HepG2 (cell line): Measurements from ENCODE around the gene RESP18. TPM values are rescaled to one million over a fixed set of nuclear protein-coding genes. Genes with fewer than 3 reads are reported as not detected.

Experiments used
- AGO2 ChIP-seq: fragments of 200-400 bp; formaldehyde crosslinking; optimal IDR thresholded peaks from 2 replicates; pipeline ENCODE3; 2017; ENCODE audit warnings: mild to moderate bottlenecking, low read depth, low read length, moderate library complexity
- FOXC1 ChIP-seq: sonication (generic); formaldehyde crosslinking; IDR thresholded peaks from 2 replicates; pipeline ENCODE4 v1.8.0; 2022; ENCODE audit warnings: mild to moderate bottlenecking, missing genetic modification reagents, borderline replicate concordance
- HMG20B ChIP-seq: conservative IDR thresholded peaks from 2 replicates; pipeline ENCODE4 v1.6.1; 2016; ENCODE audit warnings: missing genetic modification reagents, missing compliant biosample characterization
- RAD21 ChIP-seq: fragments of 450-650 bp; formaldehyde crosslinking; IDR thresholded peaks from 2 replicates; pipeline ENCODE4 v1.5.0; 2020; ENCODE audit warnings: mild to moderate bottlenecking
- REL ChIP-seq: sonication (generic); formaldehyde crosslinking; conservative IDR thresholded peaks from 2 replicates; pipeline ENCODE4 v1.8.0; 2022; ENCODE audit warnings: mild to moderate bottlenecking, missing genetic modification reagents, moderate library complexity
- SP2 ChIP-seq: sonication (generic); formaldehyde crosslinking; IDR thresholded peaks from 2 replicates; pipeline ENCODE4 v1.5.1; 2020; ENCODE audit warnings: mild to moderate bottlenecking, missing genetic modification reagents
- ZNF260 ChIP-seq: sonication (generic); formaldehyde crosslinking; IDR thresholded peaks from 2 replicates; pipeline ENCODE4 v1.4.0; 2020; ENCODE audit warnings: missing genetic modification reagents, low read depth, mild to moderate bottlenecking, borderline replicate concordance
- ZNF556 ChIP-seq: sonication (generic); formaldehyde crosslinking; IDR thresholded peaks from 2 replicates; pipeline ENCODE4 v1.4.0; 2020; ENCODE audit warnings: mild to moderate bottlenecking, missing genetic modification reagents, borderline replicate concordance
- ZNF75D ChIP-seq: sonication (generic); formaldehyde crosslinking; IDR thresholded peaks from 2 replicates; pipeline ENCODE4 v1.8.1; 2023; ENCODE audit warnings: missing genetic modification reagents, mild to moderate bottlenecking, borderline replicate concordance
- ZNF883 ChIP-seq: sonication (generic); formaldehyde crosslinking; IDR thresholded peaks from 2 replicates; pipeline ENCODE4 v1.5.1; 2020; ENCODE audit warnings: mild to moderate bottlenecking, missing genetic modification reagents; ENCODE audit errors: not compliant biosample characterization
- ZSCAN25 ChIP-seq: sonication (generic); formaldehyde crosslinking; IDR thresholded peaks from 2 replicates; pipeline ENCODE4 v1.8.0; 2022; ENCODE audit warnings: mild to moderate bottlenecking, missing genetic modification reagents
- ZSCAN31 ChIP-seq: sonication (generic); formaldehyde crosslinking; IDR thresholded peaks from 2 replicates; pipeline ENCODE4 v1.5.0; 2020; ENCODE audit warnings: low read depth, mild to moderate bottlenecking, missing genetic modification reagents
- polyA plus RNA-seq, 8 experiments: library from polyadenylated mRNA; depleted of rRNA in 3 of 8; stranded (reverse) in 7 of 8; unstranded in 1 of 8; fragments of >200 nt; fragmentation: Illumina TruSeq in 4 of 8; extraction: Trizol in 4 of 8; gene quantifications; 2 replicates each; pipeline versions ENCODE4 v1.2.1 to v1.2.3, GENCODE V29; 2011 to 2016; ENCODE audit warnings: low read depth in 4 of 8, missing spikeins in 1 of 8, mixed read lengths in 1 of 8; ENCODE audit not compliant: insufficient read depth in 1 of 8
- total RNA-seq, 5 experiments: library from RNA; depleted of rRNA; stranded (reverse); fragments of >200 nt; fragmentation: Illumina TruSeq; extraction: Trizol; gene quantifications; 2 replicates each; pipeline ENCODE4 v1.2.3, GENCODE V29; 2016; ENCODE audit warnings: low read depth in 1 of 5
- TF ChIP-seq, protein P1 (sequence below): sonication (generic); formaldehyde crosslinking; IDR thresholded peaks from 2 replicates; pipeline ENCODE4 v1.5.1; 2020; ENCODE audit warnings: missing genetic modification reagents, mild to moderate bottlenecking, borderline replicate concordance
- TF ChIP-seq, protein P2 (sequence below), 2 experiments: sonication (generic) in 1 of 2; formaldehyde crosslinking in 1 of 2; IDR thresholded peaks; 2 replicates each; pipeline versions ENCODE4 v1.6.1 to v1.9.0; 2014 to 2022; ENCODE audit warnings: antibody characterized with exemption in 1 of 2, borderline replicate concordance in 1 of 2, inconsistent platforms in 1 of 2, low read depth in 1 of 2, missing genetic modification reagents in 1 of 2
- TF ChIP-seq, protein P3 (sequence below): sonication (generic); formaldehyde crosslinking; IDR thresholded peaks from 2 replicates; pipeline ENCODE4 v1.8.0; 2022; ENCODE audit warnings: missing genetic modification reagents, mild to moderate bottlenecking, inconsistent platforms, borderline replicate concordance
- TF ChIP-seq, protein P4 (sequence below): IDR thresholded peaks from 2 replicates; pipeline ENCODE4 v1.6.1; 2016; ENCODE audit warnings: mild to moderate bottlenecking, missing biosample characterization, missing genetic modification reagents
- TF ChIP-seq, protein P5 (sequence below): sonication (generic); formaldehyde crosslinking; IDR thresholded peaks from 2 replicates; pipeline ENCODE4 v1.8.0; 2022; ENCODE audit warnings: mild to moderate bottlenecking, missing genetic modification reagents, moderate library complexity
- TF ChIP-seq, protein P6 (sequence below): sonication (generic); formaldehyde crosslinking; IDR thresholded peaks from 2 replicates; pipeline ENCODE4 v1.5.0; 2020; ENCODE audit warnings: missing genetic modification reagents, mild to moderate bottlenecking, borderline replicate concordance

The RESP18 gene
- total and polyA plus RNA-seq, 2 of the 13 experiments (the other 11 are each of a cell fraction or from before 2014, with no cell fraction given) = not detected

DNA sequence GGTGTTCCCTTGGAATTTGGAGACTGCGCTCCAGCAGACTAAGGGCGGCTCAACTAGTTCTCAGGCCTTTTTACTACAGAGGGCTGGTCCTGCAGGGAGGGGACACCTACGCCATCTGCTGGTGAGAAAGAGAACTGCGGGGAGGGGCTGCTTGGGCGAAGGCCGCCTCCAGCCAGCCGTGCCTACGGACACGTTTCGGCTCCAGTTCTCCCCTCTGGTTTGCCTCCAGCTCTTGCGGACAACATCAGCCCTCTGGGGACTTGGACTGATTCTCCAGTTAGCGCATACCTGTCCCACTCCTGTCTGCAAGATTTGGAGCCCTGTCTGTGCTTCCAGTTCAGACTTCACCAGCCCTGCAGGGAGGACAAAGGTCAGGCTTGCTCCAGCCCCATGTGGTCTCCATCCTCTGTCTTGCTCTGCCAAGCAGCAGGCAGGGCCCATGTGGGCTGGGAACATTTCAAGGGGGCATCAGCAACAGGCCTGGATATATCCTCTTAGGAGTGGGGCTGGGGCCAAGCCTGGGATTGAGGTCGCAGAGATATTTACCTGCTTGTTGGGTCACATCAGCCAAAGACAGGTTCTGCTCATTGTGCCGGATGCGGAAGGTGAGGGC, 33.7 kb downstream of the RESP18 start (continued):
- TF ChIP-seq, protein P1, sequence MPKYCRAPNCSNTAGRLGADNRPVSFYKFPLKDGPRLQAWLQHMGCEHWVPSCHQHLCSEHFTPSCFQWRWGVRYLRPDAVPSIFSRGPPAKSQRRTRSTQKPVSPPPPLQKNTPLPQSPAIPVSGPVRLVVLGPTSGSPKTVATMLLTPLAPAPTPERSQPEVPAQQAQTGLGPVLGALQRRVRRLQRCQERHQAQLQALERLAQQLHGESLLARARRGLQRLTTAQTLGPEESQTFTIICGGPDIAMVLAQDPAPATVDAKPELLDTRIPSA (CRISPR knock-in tag) = no peak
- TF ChIP-seq RAD21 (peak; percentile 86), AGO2 (no peak), REL (CRISPR knock-in tag) (no peak), ZSCAN31 (0 out of 2 replicates have a peak, but pooled peaks have one; percentile 46), ZNF883 (CRISPR knock-in tag) (no peak), ZNF556 (no peak), FOXC1 (CRISPR knock-in tag) (0 out of 2 replicates have a peak, but pooled peaks have one; percentile 18), ZNF75D (no peak), SP2 (CRISPR knock-in tag) (peak; percentile 37; the same call in 1 of the 2 replicates), ZSCAN25 (CRISPR knock-in tag) (no peak), ZNF260 (no peak), HMG20B (no peak)
- TF ChIP-seq, protein P2, sequence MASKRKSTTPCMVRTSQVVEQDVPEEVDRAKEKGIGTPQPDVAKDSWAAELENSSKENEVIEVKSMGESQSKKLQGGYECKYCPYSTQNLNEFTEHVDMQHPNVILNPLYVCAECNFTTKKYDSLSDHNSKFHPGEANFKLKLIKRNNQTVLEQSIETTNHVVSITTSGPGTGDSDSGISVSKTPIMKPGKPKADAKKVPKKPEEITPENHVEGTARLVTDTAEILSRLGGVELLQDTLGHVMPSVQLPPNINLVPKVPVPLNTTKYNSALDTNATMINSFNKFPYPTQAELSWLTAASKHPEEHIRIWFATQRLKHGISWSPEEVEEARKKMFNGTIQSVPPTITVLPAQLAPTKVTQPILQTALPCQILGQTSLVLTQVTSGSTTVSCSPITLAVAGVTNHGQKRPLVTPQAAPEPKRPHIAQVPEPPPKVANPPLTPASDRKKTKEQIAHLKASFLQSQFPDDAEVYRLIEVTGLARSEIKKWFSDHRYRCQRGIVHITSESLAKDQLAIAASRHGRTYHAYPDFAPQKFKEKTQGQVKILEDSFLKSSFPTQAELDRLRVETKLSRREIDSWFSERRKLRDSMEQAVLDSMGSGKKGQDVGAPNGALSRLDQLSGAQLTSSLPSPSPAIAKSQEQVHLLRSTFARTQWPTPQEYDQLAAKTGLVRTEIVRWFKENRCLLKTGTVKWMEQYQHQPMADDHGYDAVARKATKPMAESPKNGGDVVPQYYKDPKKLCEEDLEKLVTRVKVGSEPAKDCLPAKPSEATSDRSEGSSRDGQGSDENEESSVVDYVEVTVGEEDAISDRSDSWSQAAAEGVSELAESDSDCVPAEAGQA (IDR thresholded peaks at IDR 0.05; ENCODE audit: low read depth) = no peak
- TF ChIP-seq, protein P2 (CRISPR knock-in tag; IDR thresholded peaks at IDR 0.05; ENCODE audit: borderline replicate concordance) = no peak
- TF ChIP-seq, protein P3, sequence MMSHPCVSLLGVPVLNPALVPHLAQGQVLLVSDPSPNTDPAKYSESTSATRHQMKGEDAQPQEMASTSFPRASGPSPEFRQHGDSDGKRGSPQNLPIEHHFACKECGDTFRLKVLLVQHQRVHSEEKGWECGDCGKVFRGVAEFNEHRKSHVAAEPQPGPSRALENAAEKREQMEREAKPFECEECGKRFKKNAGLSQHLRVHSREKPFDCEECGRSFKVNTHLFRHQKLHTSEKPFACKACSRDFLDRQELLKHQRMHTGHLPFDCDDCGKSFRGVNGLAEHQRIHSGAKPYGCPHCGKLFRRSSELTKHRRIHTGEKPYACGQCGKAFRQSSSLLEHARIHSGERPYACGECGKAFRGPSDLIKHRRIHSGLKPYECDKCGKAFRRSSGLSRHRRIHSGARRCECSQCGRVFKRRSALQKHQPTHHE (CRISPR knock-in tag) = no peak
- TF ChIP-seq, protein P4, sequence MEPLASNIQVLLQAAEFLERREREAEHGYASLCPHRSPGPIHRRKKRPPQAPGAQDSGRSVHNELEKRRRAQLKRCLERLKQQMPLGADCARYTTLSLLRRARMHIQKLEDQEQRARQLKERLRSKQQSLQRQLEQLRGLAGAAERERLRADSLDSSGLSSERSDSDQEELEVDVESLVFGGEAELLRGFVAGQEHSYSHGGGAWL = no peak
- TF ChIP-seq, protein P5, sequence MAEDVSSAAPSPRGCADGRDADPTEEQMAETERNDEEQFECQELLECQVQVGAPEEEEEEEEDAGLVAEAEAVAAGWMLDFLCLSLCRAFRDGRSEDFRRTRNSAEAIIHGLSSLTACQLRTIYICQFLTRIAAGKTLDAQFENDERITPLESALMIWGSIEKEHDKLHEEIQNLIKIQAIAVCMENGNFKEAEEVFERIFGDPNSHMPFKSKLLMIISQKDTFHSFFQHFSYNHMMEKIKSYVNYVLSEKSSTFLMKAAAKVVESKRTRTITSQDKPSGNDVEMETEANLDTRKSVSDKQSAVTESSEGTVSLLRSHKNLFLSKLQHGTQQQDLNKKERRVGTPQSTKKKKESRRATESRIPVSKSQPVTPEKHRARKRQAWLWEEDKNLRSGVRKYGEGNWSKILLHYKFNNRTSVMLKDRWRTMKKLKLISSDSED (CRISPR knock-in tag) = no peak
- TF ChIP-seq, protein P6, sequence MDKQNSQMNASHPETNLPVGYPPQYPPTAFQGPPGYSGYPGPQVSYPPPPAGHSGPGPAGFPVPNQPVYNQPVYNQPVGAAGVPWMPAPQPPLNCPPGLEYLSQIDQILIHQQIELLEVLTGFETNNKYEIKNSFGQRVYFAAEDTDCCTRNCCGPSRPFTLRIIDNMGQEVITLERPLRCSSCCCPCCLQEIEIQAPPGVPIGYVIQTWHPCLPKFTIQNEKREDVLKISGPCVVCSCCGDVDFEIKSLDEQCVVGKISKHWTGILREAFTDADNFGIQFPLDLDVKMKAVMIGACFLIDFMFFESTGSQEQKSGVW (CRISPR knock-in tag) = no peak
